LNCAP (cell line): ENCODE results near the gene E2F8.

Experiments
- CTCF ChIP-seq: fragments of 450-650 bp; IDR thresholded peaks from 2 replicates; pipeline ENCODE4 v1.5.1; 2017; ENCODE audit warnings: mild to moderate bottlenecking

Gene E2F8

GRCh38 chr11:19226378-19227195, 14.2 kb downstream of the E2F8 start:
- TF ChIP-seq CTCF: no peak

GRCh38 chr11:19225581-19225980, 15.2 kb downstream of the E2F8 start:
- TF ChIP-seq CTCF: no peak

GRCh38 chr11:19225123-19225522, 15.6 kb downstream of the E2F8 start:
- no peak for TF ChIP-seq CTCF

GRCh38 chr11:19220903-19221724, 19.6 kb downstream of the E2F8 start:
- no peak for TF ChIP-seq CTCF

GRCh38 chr11:19218786-19219460, 21.8 kb downstream of the E2F8 start:
- no peak for TF ChIP-seq CTCF

- no peak for TF ChIP-seq CTCF
These were observed 22.5 kb downstream of the E2F8 start for GRCh38 chr11:19218216-19218615.

GRCh38 chr11:19216709-19217374, 23.9 kb downstream of the E2F8 start:
- no peak for TF ChIP-seq CTCF
